NOMO-1 treated with dmso at 0.1 percent for 144 hours (cell line): ENCODE measurements around the gene DMRT3.

Source experiments
- DNase-seq: peaks from one replicate; lab custom pipeline; 2025; ENCODE audit not compliant: unreplicated experiment; lab: John Stamatoyannopoulos, UW

The DMRT3 gene, protein sequence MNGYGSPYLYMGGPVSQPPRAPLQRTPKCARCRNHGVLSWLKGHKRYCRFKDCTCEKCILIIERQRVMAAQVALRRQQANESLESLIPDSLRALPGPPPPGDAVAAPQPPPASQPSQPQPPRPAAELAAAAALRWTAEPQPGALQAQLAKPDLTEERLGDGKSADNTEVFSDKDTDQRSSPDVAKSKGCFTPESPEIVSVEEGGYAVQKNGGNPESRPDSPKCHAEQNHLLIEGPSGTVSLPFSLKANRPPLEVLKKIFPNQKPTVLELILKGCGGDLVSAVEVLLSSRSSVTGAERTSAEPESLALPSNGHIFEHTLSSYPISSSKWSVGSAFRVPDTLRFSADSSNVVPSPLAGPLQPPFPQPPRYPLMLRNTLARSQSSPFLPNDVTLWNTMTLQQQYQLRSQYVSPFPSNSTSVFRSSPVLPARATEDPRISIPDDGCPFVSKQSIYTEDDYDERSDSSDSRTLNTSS

DNA sequence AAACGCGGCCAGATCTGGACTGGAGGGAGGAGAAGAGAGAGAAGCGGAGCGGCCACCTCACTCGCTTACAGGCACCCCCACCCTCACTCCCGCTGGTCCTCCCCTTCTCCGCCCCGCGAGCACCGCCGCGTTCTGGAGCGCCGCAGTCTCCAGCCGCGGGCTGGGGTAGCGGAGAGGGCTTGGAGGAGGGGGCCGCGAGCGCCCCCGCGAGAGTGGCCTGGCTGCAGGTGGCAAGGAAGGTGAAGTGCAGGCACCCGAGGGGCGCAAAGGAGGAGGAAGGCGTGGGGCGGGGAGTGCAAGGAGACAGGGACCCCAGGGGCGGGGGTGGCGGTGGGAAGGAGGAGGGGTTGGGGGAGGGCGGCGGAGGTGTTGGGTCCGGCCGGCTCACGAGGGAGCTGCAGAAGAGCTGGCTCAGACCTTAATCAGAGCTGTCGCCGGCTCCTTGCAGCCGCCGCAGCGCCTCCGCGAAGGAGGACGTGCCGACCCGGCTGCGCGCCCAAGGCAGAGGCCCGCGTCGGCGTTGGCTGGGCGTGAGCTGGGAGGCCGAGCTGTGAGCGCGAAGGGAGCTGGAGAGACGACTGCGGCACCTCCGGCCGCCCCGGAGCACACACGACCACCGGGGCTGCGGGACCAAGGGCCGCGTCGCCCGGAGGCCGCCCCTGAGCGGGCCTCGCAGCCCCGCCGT lies at the start of gene DMRT3:
TSS of gene DMRT3 (plus strand) at position 398 of the 685 bp plus-strand sequence. CDS start 347 bp downstream, outside the sequence.
- peak; percentile 59 for DNase-seq

DNA sequence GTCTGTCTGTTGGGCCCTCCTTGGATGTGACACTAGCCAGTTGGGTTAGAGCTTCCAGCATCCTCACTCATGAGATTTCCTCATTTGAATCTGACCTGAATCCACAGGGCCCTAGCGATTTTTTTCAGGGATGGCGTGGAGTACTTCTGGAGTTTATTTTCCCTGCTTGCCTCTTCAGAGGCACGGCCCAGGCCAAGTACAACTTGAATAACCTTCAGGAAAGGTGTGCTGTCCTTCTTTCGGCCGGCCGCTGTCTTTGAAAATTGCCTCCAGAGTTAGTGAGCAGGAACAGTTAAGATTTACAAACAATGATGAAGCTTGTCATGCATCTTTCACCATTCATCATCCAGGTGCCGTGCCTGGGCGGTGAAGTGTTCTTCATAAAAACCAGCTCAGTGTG lies 49.5 kb upstream of the DMRT3 start:
- DNase-seq, result no peak

DNA sequence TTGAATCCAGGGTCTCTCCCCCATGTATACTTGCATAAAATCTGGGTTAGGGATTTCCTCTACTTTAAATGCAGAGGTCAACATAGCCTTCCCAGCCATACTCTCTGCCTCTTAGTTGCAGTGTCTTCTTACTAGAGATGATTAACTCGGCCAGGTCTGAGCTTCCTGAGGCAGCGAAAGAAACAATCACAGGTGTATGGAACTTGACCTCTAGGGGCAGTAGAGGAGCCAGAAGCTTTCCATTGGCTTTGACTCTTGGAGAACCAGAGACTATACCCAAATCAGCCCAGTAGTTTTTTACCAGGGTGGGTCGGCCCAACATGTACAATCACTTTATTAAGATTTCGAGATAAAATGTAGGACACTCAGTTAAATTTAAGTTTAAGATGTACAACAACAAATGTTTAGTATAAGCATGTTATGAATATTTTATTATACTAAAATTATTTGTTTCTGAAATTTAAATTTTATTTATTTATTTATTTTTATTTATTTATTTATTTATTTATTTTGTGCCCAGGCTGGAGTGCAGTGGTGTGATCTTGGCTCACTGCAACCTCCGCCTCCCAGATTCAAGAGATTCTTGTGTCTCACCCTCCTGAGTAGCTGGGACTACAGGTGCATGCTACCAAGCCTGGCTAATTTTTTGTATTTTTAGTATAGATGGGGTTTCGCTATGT lies 48.0 kb upstream of the DMRT3 start:
- DNase-seq, result no peak

DNA sequence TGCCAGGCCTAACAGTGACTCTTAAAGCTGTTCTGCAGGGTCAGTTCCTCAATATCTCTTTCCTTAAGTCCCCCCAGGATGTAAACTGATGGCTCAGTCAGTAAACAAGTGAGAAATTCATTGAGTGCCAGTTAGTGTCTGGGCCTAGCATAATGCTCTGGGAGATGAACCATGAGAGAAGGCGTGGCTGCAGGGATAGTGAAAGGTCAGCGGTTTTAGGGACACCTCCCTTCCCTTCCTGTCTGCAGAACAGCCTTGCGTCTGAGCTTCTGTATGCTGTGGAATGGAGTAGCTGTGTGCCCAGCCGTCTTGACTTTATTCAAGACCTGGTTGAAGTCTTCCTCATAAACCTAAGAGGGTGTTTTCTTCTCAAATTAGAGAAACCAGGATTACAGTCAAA lies 46.7 kb upstream of the DMRT3 start:
- DNase-seq, result no peak

DNA sequence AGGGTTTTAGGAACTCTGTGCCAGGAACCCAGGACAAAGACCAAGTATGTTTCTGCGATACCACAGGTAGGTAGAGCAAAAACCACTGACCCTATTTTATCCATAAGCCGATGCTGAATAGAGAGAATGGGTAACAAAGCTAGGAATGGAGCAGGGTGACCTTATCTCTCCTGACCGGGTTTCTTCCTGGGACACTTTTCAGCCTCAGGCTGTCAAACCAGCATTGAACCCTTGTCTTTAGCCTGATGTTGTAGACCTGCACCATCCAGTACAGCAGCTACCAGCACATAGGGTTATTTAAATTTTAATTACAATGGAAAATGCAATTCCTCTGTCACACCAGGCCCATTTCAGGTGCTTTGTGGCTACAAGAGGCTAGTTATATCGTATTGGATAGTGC lies 43.1 kb upstream of the DMRT3 start:
- no peak for DNase-seq

DNA sequence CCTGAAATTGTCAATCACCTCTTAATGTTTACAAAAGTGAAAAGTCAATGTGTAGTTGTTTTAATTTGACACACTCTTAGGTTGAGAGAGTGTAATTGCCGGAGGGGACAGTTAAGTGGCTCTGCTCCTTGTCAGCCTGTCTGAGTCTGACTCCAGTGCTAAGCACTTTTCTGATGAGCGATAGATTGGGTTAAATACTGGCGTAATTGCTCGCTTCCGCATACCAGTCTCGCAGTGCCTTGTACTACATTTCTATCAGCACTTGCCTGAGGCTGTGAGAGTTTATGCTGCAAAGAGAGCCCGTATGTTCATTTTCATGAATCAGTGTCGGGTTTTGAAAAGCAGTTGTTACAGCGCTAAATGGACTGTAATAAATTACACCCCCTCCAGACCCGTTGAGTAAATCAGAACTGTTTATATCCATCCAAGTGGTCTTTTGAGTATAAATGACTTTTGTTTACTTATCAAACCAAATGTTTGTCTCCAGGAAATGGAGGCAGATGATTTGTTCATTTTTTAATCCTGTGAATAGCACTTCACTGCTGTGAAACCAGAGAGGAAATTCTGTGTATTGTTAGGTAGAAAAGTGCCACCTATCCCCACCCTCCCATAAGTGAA lies 41.0 kb upstream of the DMRT3 start:
- no peak for DNase-seq

DNA sequence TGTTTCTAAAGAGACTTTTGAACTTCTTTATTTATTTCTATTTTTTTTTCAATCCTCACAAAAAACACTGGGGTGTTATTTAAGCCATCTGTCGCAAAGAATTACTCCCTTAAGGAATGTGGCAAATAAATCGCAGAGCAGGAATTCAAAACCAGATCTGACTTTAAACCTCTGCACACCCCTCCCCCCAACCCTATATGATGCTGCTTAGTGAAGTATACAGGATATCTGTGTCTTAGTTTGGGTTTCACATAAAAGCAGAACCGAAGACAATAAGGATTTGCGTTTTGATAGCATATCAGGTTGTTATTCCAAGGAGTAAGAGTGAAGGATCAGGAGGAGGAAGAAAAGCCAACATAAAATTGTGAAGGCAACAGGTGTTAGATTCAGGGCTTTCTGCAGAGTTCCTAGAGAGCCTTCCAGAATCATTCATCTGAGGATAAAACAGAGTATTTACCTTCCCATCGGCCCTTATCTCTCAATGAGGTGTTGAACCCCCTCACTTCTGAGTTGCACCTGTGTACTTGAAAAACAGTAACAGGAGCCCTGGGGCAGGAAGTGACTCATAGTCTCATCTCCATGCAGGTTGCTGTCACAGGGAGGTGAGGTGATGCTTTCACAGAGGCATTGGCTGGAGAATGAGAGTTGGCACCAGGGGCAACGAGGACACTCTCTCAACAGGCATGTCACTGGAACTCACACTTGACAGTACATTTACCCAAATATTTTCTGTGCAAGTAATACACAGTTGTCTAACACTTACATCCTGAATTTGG lies 33.5 kb upstream of the DMRT3 start:
- DNase-seq, result no peak

DNA sequence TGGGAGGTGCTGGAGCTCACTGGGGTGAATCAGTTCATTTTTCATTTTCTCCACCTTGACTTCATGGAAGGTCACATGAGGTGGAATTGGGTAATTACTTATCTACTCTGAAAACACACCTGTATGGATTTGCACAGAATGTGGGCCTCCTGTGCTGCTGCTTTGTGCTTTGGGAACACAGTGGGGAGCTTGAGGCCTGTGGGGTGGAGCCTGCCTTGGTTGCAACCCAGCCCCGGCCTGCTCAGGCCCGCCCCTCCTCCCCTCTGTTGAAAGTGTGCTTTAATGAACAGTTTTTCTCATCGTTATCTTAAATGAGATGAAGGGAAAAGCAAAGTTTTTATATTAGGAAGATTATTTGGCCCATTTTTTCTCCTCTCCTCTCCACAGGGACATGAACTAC lies 28.5 kb upstream of the DMRT3 start:
- DNase-seq, result no peak

DNA sequence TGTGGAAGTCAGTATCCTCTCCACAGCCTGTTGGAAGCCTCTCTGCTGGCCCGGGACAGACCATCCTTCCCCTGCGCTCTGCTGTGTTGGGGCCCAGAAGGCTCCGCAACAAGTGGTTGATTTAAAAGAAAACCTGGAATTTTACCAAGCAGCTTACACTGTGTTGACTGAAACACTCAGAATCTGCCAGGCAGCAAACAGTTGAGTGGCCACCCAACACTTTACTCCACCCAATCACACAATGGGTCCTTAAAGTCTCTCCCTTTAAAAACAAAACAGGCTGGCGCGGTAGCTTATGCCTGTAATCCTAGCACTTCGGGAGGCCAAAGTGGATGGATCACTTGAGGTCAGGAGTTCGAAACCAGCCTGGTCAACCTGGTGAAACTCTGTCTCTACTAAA lies 28.0 kb upstream of the DMRT3 start:
- no peak for DNase-seq

DNA sequence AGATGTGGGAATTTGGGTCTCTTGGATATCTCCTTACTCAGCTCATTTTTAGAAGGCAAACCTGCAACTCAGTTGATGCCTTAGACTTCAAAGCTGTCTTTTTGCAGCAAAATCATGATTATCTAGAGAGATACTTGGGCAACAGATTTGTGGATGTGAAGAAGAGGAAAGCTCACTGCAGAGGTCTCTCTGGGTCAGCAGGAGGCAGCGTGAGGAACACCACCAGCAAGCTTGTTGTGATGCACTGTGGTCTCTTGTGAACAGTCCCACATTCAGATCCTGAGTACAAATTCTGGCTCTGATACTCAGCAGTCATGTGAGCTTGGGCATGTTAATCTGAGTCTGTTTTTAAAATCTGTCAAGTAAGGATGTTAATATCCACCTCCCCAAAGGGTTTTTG lies 26.3 kb upstream of the DMRT3 start:
- DNase-seq, result no peak

DNA sequence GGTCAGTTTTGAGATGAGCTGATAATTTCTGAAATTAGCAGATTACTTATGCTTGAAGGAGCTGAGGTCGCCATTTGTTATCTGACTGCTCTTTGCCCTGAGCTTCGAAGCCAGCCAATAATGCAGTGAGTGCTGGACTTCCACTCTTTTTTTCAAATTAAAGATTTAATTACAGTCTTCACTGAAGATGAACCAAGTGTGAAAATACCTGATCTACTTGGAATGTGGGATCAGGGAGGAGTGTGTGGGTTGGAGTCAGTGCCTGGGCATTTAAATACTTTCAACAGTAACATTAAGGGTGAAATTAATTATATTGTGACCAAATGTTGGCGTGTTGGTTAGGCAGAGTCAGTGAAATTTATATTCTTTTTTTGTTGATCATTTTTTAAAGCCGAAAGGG lies 23.9 kb upstream of the DMRT3 start:
- DNase-seq, result no peak

DNA sequence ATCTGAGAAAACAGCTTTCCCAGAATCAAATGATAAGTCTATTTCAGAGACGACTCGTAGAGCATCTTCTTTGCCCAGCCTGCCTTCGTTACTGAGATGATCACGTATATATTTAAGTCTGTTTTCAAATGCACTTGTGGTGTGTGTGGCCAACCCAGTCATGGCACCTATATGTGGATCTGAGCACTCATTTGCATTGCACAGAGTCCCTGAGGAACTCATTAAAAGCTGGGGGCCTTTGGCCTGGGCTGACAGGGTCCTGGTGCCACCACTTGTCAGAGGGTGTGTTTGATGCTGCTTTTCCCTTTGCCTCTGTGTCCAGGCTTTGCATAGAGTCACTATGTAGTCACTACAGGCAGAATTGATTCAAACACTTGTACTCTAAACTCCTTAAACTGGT lies 17.4 kb upstream of the DMRT3 start:
- DNase-seq, result no peak

DNA sequence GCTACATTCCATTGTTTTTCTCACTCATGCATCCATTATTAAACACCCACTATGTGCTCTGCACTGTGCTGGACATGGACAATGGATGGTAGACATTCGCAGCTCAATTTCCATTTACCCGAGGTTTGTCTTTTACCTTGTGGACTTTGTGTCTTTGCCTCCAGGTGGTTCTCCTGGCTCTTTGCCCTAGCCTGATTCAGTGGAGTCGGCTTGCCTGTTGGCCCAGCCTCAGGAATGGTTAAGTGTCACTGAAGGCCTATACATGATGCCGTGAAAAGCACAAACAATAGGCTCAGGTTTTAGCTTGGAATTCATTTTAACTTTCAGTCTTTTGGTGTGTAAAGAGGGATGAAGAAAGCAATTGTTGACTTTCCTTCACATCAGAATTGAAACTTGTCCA lies 16.5 kb upstream of the DMRT3 start:
- no peak for DNase-seq

DNA sequence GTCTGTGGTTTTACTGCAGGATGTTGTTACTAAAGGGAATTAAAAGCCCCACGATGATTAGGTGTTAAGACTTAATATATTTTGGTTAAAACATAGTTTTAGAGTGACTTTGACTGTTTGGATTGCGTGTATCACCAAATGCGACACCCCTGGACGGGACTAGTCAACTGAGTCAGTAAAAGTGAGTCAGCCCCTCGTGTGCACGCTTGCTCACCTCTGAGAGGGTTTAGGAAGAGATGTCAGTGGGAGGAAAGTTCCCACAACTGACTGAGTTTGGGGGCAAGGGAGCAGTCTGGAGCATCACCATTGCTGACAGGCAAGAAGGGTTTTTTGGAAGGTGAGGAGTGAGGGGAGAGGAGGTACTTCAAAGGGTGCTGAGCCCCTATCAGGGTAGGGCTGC lies 14.4 kb upstream of the DMRT3 start:
- no peak for DNase-seq

DNA sequence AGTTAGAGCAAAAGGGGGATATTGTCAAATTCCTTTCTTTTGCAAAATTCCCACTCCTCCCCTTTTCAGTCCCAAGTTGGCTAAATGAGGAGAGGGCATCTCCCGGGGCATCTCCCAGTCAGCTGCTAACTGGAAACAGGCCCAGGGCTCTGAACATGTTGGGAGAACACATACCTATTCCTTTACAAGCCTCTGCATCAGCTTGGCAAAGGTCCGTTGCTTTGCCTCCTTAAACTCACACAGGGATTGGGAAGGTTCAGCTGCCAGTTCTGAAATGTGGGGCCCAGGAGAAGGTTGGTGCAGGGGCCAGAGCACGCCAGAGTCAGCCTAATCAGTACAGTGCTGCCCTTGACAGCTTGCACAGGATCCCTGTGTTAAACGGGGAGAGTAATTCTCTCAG lies 11.0 kb upstream of the DMRT3 start:
- DNase-seq, result no peak

DNA sequence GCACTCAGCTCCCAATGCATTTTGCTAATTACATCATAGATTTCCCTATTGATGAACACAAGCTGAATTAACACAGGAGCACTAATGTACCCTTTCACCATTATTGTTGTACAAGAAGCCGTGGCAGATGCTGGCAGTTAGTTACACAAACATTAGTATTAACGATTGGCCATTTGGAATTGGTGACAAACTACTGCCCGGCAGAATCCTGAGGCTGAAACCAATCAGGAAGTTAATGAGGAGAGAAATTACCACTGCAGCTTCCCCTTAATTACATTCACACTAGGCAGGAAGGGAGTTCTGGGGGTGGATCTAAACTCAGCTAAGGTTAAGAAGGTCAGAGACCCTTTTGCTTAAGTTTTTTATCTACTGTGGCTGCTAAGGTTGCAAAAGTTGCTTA lies 9.6 kb upstream of the DMRT3 start:
- DNase-seq, result no peak

DNA sequence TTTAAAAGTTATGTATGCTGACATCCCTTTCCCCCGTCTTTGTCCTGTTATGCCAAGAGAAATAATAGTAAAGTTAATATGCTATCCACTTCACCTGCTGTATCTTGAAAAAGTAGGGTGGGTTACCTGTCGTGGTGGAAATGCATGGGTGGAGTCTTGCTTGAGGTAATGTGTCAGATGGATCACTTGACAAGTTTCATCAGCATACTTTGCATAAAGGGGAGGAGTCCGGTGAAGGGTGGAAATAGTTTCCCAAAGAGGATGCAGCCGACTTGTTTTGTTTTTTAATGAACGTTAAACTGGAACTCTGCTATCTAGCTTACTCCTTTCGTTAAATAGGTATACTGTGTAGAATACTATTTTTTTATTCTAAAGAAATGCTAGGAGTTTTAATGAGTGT lies 9.0 kb upstream of the DMRT3 start:
- DNase-seq, result no peak

DNA sequence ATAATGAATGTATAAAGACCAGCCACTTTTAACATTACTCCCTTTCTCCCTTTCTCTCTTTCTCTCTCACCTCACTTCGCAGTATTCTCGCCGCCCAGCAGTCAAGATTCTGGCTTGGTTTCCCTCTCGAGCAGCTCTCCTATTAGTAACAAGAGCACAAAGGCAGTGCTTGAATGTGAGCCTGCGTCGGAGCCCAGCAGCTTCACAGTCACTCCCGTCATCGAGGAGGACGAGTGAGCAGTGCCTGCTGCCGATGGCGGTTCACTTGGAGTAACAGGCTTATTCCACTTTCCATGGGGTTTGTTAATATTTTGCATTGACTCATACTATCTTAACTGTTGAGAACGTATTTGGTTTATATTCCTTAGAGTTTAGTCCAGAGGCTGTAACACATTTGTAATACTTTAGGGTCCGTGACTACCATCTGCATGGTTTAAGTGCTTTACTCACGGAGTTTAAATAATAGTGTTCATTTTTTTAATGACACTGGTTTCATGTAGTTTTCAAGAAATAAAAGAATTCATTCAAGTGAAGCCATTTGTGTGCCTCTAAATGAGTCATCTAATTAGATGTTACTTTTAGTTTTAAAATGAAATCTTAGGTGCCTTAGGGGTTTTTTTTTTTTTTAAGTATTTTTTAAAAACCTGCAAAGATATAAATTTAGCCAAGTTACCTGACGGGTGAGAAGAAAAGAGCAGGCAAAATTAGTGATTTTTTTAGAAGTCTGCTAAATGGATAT lies 8.4 kb upstream of the DMRT3 start:
- DNase-seq, result no peak

DNA sequence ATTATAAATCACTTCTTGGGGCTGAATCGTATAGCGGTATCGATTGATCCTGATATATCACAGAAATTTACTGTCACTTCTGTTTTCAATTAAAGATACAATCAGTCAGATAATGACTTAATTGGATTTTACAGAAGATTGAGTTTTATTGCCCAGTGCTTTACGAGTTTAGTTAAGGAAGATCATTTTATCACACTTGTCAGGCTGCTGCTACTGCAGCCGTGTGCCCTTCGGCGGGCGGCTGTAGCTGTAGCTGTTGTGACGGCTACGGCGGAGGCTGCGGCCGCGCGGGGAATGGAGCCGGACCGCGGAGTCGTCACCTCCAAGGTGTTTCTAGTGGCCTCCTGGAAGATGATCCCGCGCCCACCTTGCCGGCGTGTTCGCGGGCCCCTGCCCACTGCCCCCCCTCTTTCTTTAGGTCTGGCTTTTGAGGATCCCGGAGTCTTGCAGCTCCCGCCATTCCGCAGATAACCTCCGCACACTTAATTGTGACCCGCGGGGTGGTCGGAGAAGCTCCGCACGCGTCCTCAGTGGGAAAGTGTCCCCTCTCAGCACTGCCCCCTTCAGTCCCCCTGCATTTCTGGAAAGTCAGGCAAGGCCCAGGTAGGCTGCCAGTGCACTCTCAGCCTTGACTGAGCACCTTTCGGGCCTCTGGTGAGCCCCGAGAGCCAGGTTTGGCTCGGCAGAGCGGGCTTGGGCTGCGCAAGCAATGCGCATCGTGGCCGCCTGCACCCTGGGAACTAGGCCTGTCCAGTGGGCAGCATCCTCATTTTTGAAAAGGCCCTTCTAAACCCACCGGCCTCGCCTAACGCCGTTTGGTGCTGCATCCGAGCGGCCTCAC lies 6.9 kb upstream of the DMRT3 start:
- DNase-seq, result no peak
